Measurements from ENCODE around the gene ADRM1.
A peak's percentile ranks its signal among the peaks of the same experiment; 100 is the strongest.

ADRM1 gene

DNA sequence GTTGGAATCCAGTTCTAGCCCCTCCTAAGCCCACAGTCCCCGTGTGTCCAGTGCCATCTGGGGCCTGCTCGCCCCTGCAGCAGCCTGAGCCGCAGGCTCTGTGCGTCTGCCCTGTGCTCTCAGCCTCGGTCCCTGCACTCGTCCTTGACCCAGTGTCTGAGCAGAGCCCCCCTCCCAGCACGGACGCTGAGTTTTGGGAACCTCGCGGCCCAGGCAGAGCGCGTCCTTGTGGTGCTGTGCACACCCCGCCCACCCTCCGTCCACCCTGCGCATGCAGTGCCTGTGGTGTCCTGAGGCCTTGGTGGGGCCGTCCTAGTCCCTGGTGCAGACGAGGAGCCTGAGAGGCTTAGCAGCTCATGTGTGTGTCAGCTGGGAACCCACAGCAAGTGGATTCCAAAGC is 32.9 kb upstream of the ADRM1 start:
- no peak overlapping the region for H3K27ac Mint-ChIP-seq
- peaks cover 9% of the 10 kb centered on the region for H3K4me1 Mint-ChIP-seq (ENCODE audit: low read depth)
- H3K36me3 Mint-ChIP-seq (ENCODE audit: low read depth), result peaks cover 95% of the 10 kb centered on the region
- no peaks in the 10 kb centered on the region for H3K27me3 Mint-ChIP-seq
- intact Hi-C loops (cut with micrococcal nuclease), result no loop called here
- no peaks in the 10 kb centered on the region for H3K9me3 Mint-ChIP-seq
- H3K4me3 Mint-ChIP-seq, result no peak overlapping the region

DNA sequence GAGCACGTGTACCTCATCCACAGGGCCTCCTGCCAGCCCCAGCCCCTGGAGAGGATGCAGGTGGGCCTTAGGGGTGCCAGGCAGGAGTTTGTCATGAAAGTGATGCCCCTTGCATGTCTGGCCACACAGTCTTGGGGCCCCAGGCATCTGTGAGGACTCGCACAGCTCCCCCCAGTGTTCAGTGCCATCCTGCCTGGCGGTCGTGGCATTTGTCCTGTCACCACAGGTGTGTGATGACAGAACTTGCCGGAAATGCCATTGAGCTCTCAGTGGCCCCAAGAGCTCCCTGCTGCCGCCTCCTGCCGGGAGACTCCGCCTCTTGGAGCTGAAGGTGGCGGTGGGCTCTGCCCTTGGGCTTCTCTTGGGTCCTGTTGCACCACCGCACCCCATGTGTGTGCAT is 30.6 kb upstream of the ADRM1 start:
- no peak overlapping the region for H3K27ac Mint-ChIP-seq
- H3K9me3 Mint-ChIP-seq, result no peaks in the 10 kb centered on the region
- H3K4me1 Mint-ChIP-seq (ENCODE audit: low read depth), result peaks cover 9% of the 10 kb centered on the region
- intact Hi-C loops (cut with micrococcal nuclease), result no loop called here
- H3K4me3 Mint-ChIP-seq, result no peak overlapping the region
- no peaks in the 10 kb centered on the region for H3K27me3 Mint-ChIP-seq
- peaks cover 95% of the 10 kb centered on the region for H3K36me3 Mint-ChIP-seq (ENCODE audit: low read depth)

DNA sequence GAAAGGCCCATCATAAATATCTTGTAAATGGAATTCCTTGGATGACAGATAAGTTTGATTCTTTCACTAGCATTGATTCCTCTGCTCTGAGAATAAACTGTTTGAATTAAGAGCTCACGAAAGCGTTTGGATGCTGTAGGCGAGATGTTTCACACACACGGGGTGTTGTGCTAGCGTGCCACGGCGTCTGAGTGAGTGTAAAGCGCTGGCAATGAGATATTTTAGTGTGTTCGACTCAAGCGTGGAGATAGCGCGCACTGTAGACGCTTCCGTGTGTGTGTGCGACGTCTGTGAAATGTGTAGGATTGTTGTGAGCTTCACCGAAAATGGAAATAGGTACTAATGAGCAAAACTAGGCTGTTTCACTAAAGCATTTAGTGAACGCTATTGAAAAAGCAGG is 29.4 kb upstream of the ADRM1 start:
- H3K9me3 Mint-ChIP-seq, result no peaks in the 10 kb centered on the region
- H3K4me1 Mint-ChIP-seq (ENCODE audit: low read depth), result peaks cover 9% of the 10 kb centered on the region
- peaks cover 100% of the 10 kb centered on the region for H3K36me3 Mint-ChIP-seq (ENCODE audit: low read depth)
- intact Hi-C loops (cut with micrococcal nuclease), result no loop called here
- H3K27me3 Mint-ChIP-seq, result no peaks in the 10 kb centered on the region
- H3K4me3 Mint-ChIP-seq, result no peak overlapping the region
- H3K27ac Mint-ChIP-seq, result no peak overlapping the region

DNA sequence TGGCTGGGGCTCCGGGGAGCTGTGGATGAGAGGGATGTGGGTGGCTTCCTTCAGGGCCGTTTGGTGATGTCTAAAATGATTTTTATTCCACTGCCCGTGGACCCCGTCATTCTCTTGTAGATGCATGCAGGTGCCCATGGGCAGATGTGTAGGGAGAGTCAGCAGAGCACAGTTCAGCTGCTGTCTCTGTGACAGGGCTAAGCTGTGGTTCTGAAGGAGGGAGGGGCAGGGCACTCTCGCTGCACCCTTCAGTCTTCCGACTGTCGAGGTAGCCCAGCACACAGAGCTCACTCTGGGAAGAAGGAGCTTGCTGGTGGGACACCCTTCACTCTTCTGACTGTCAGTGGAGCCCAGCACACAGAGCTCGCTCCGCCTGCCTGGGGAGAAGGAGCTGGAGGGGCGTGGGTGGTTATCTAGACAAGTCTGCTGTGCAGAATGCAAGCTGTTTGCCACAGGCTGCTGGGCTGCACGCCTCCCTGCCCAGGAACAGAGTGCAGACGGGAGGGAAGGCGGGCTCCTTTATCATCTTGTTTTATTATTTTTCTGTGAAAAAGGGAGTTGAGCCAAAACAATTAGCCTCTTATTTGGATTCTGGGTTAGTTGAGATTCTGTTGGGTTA is 28.4 kb upstream of the ADRM1 start:
- Mint-ChIP-seq H3K27ac (peak overlapping the region; percentile 13), H3K27me3 (no peaks in the 10 kb centered on the region), H3K36me3 (ENCODE audit: low read depth) (peaks cover 100% of the 10 kb centered on the region), H3K9me3 (no peaks in the 10 kb centered on the region), H3K4me3 (no peak overlapping the region), H3K4me1 (ENCODE audit: low read depth) (peaks cover 9% of the 10 kb centered on the region)
- intact Hi-C loops (cut with micrococcal nuclease), result no loop called here

DNA sequence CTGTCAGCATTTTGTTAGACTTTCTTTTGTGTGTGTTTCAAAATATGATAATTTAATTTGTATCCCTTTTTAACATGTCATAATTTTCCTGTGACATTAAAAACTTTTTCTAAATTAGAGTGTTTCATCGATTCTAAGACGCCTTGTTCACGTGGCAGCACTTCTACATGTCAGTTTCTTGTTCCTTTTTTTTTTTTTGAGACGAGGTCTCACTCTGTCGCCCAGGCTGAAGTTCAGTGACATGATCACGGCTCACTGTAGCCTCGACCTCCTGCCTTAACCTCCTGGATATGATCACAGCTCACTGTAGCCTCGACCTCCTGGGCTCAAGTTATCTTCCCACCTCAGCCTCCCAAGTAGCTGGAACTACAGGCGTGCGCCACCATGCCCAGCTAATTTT is 27.6 kb upstream of the ADRM1 start:
- H3K9me3 Mint-ChIP-seq, result no peaks in the 10 kb centered on the region
- peaks cover 9% of the 10 kb centered on the region for H3K4me1 Mint-ChIP-seq (ENCODE audit: low read depth)
- H3K27me3 Mint-ChIP-seq, result no peaks in the 10 kb centered on the region
- no peak overlapping the region for H3K27ac Mint-ChIP-seq
- H3K4me3 Mint-ChIP-seq, result no peak overlapping the region
- intact Hi-C loops (cut with micrococcal nuclease), result no loop called here
- H3K36me3 Mint-ChIP-seq (ENCODE audit: low read depth), result peaks cover 100% of the 10 kb centered on the region

DNA sequence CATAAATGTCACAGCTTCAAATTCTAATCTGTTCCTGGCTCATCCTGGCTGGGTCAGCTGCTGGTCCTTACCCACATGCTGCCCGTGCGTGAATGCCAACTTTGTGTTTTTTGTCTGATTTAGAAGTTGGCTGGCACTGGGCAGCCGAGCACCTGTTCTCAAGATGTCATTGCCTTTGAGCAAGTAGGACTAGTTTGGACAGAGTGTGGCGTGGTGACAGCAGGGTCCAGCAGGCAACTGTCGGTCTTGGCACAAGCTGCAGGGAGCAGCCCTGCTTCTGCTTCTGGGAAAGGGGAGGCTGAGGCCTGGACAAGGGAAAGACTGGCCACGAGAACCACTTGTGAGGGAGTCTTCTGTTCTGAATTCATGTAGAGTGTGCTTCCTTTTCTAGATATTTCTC is 26.4 kb upstream of the ADRM1 start:
- peaks cover 100% of the 10 kb centered on the region for H3K36me3 Mint-ChIP-seq (ENCODE audit: low read depth)
- H3K4me3 Mint-ChIP-seq, result no peak overlapping the region
- H3K4me1 Mint-ChIP-seq (ENCODE audit: low read depth), result peaks cover 9% of the 10 kb centered on the region
- H3K27me3 Mint-ChIP-seq, result no peaks in the 10 kb centered on the region
- intact Hi-C loops (cut with micrococcal nuclease), result no loop called here
- H3K27ac Mint-ChIP-seq, result no peak overlapping the region
- H3K9me3 Mint-ChIP-seq, result no peaks in the 10 kb centered on the region

DNA sequence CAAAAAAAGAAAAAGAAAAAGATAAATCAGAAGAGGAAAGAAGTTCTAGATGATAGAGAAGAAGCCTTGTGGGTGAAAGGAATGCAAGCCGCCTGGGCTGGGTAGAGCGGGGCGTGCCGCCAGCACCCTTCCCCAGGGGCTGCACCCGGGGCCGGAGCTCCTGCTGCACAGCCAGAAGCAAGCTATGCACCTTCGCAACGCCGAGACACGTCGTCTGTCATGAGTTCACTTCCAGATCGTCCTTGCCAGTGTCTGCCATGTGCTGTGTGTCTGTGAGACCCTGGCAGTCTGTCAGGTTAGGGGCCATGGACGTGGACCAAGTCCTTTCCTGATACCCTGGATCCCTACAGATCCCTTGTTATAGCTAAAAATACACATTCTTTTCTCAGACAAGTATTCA is 25.5 kb upstream of the ADRM1 start:
- Mint-ChIP-seq H3K27me3 (no peaks in the 10 kb centered on the region), H3K4me3 (no peak overlapping the region), H3K4me1 (ENCODE audit: low read depth) (peaks cover 8% of the 10 kb centered on the region), H3K27ac (no peak overlapping the region), H3K9me3 (no peaks in the 10 kb centered on the region), H3K36me3 (ENCODE audit: low read depth) (peaks cover 100% of the 10 kb centered on the region)
- intact Hi-C loops (cut with micrococcal nuclease), result no loop called here

DNA sequence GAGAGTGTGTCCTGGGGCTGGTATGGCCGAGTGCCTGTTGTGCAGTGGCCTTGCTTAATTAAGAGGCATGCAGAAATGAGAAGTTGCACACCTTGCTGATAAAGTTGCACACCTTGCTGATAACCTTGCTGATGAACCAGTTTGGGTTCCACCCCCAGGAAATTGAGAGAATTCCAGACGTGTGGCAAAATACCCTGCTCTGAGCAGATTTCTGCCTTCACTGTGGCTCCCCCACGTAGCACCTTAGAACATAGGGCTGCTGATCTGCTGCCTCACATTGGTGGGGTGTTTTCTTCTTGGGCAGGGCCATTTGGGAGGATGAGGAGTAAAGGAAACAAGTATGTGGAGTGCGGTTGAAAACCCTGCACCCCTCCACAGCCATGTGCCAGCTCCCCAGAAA is 22.5 kb upstream of the ADRM1 start:
- H3K9me3 Mint-ChIP-seq, result no peaks in the 10 kb centered on the region
- H3K4me1 Mint-ChIP-seq (ENCODE audit: low read depth), result no peaks in the 10 kb centered on the region
- H3K4me3 Mint-ChIP-seq, result no peak overlapping the region
- intact Hi-C loops (cut with micrococcal nuclease), result no loop called here
- H3K27me3 Mint-ChIP-seq, result no peaks in the 10 kb centered on the region
- H3K27ac Mint-ChIP-seq, result no peak overlapping the region
- peaks cover 100% of the 10 kb centered on the region for H3K36me3 Mint-ChIP-seq (ENCODE audit: low read depth)

DNA sequence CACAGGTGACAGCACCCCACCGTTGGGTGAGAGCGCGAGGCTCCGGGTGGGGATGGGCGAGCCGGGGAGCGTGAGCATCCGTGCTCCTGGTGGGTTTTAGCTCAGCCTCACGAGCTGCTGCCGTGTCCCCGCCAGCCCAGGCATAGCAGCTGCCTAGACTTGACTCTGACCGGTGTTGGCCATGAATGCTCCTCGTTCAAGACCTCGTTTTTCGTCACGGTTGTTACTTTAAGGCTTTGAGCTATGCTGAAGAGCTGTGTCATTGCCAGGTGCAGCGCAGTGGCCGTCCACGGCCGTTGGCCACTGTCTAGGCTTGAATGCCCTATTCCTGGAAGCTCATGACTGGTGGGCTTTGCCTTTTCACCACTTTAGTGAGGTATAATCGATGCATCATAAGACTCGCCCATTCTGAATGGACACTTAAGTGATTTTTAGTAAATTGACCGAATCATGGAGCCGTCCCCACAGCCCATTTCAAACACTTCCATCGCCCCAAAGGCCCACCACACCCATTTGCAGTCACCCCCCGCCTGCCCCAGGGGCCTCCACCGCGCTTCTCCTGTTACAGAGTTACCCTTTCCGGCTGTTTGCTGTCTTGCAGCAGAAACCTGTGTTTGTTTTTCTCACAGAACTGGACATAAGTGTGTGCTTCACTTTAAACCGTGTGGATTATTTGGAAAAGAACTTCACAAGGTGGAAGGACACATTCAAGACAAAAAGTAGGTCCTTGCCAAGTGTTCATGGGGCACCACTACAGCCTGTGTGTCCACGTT is 21.4 kb upstream of the ADRM1 start:
- Mint-ChIP-seq H3K36me3 (ENCODE audit: low read depth) (peaks cover 100% of the 10 kb centered on the region), H3K27me3 (no peaks in the 10 kb centered on the region), H3K27ac (no peak overlapping the region), H3K9me3 (no peaks in the 10 kb centered on the region), H3K4me3 (no peak overlapping the region), H3K4me1 (ENCODE audit: low read depth) (no peaks in the 10 kb centered on the region)
- intact Hi-C loops (cut with micrococcal nuclease), result no loop called here

DNA sequence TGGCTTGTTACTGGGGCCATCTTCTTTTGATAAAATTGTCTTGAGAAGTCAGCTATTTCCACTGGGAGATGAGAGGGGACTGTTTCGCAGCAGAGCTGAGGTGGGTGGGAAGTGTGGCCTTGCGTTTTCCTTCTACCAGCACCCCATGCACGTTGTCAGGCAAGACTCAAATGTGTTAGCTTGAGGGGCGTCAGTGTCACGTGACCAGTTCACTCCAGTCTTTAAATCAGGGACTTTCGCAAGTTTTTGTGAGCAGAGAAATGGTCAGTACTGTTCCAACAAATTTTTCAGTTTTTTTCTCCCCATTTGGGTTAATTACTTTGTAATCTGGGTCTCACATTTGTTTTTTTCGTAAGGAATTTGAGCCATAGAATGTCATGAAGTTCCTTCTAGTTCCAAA is 20.7 kb upstream of the ADRM1 start:
- H3K4me3 Mint-ChIP-seq, result no peak overlapping the region
- H3K9me3 Mint-ChIP-seq, result no peaks in the 10 kb centered on the region
- no peaks in the 10 kb centered on the region for H3K27me3 Mint-ChIP-seq
- H3K36me3 Mint-ChIP-seq (ENCODE audit: low read depth), result peaks cover 100% of the 10 kb centered on the region
- H3K27ac Mint-ChIP-seq, result no peak overlapping the region
- H3K4me1 Mint-ChIP-seq (ENCODE audit: low read depth), result no peaks in the 10 kb centered on the region
- intact Hi-C loops (cut with micrococcal nuclease), result no loop called here

DNA sequence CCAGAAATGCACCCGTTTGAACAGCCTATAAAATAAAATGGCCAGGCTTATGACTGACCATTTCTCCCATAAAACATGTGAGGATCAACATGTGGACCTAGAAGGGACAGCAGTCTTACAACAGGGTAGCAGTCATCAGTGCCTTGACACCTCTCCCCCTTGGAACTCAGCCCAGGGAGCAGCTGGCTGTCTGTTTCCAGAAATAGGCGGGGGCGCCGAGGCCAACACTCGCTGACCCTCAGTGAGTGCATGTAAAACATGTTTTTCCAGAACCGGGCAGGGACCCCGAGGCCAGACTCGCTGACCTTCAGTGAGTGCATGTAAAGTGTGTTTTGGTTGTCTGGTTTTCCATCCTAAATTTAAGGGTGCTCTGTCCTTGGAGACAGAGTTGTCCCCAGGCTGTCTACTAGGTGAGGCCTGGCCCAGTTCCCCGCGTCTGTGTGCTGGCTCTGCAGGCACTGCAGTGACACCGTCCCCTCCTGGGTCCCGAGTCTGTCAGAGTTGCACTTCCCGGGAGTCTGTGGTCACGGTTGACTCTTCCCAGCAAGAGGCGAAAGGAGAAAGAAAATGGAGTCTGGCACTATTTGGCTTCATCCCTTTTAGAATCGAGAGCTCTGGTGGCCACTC is 19.8 kb upstream of the ADRM1 start:
- H3K36me3 Mint-ChIP-seq (ENCODE audit: low read depth), result peaks cover 100% of the 10 kb centered on the region
- no peaks in the 10 kb centered on the region for H3K4me1 Mint-ChIP-seq (ENCODE audit: low read depth)
- intact Hi-C loops (cut with micrococcal nuclease), result no loop called here

DNA sequence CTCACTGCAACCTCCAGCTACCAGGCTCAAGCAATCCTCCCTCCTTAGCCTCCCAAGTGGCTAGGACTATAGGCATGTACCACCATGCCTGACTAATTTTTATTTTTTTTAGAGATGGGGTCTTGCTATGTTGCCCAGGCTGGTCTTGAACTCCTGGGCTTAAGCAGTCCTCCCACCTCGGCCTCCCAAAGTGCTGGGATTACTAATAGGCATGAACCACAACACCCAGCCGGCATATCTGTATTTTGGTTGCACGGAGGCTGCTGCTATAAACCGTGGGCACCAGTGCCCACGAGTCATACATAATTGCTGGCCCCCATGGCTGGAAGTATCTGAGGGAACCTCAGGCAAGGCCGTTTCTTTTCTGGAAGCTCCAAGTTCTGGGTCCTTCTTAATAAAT is 18.3 kb upstream of the ADRM1 start:
- H3K36me3 Mint-ChIP-seq (ENCODE audit: low read depth), result peaks cover 100% of the 10 kb centered on the region
- H3K27me3 Mint-ChIP-seq, result no peaks in the 10 kb centered on the region
- H3K4me1 Mint-ChIP-seq (ENCODE audit: low read depth), result no peaks in the 10 kb centered on the region

More for the DNA sequence above, 19.8 kb upstream of the ADRM1 start:
- no peak overlapping the region for H3K4me3 Mint-ChIP-seq
- no peaks in the 10 kb centered on the region for H3K27me3 Mint-ChIP-seq
- H3K27ac Mint-ChIP-seq, result no peak overlapping the region
- no peaks in the 10 kb centered on the region for H3K9me3 Mint-ChIP-seq

DNA sequence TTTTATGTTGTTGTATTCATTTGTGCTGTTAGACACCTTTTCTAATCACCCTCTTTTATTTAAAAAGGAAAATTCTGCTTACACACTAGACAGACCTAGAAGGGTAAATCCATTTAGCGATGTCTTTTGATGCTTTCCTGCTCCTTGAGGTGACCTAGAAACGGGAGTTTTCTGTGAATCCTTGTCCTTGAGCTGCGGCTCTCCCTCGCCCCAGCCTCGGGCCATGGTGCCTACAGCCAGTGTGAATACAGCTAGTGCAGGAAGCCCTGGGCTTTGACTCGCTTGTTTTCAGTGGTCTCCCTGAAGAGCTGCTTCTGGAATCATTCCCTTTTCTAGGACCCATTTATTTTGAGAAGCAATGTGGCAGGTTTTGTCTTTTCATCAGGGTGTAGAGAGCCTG is 17.6 kb upstream of the ADRM1 start:
- Mint-ChIP-seq H3K27me3 (no peaks in the 10 kb centered on the region), H3K9me3 (no peaks in the 10 kb centered on the region), H3K4me3 (no peak overlapping the region), H3K4me1 (ENCODE audit: low read depth) (no peaks in the 10 kb centered on the region), H3K36me3 (ENCODE audit: low read depth) (peaks cover 95% of the 10 kb centered on the region), H3K27ac (no peak overlapping the region)
- intact Hi-C loops (cut with micrococcal nuclease), result no loop called here

More for the DNA sequence above, 18.3 kb upstream of the ADRM1 start:
- H3K9me3 Mint-ChIP-seq, result no peaks in the 10 kb centered on the region
- intact Hi-C loops (cut with micrococcal nuclease), result no loop called here
- no peak overlapping the region for H3K27ac Mint-ChIP-seq
- H3K4me3 Mint-ChIP-seq, result no peak overlapping the region

DNA sequence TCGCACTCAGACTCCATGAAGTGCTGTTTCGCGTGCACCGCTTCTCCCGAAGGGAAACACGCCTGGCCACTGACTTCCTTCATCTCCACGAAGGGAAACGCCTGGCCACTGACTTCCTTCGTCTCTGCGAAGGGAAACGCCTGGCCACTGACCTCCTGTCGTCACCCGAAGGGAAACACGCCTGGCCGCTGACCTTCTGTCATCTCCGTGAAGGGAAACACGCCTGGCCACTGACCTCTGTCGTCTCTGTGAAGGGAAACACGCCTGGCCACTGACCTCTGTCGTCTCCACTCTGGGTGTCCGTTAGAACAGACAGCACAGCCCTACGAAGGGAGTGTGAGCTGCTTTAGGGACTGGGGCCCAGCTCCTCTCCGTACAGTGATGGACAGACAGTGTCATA is 17.1 kb upstream of the ADRM1 start:
- Mint-ChIP-seq H3K27ac (no peak overlapping the region), H3K36me3 (ENCODE audit: low read depth) (peaks cover 95% of the 10 kb centered on the region)

More for the DNA sequence above, 17.1 kb upstream of the ADRM1 start:
- Mint-ChIP-seq H3K4me1 (ENCODE audit: low read depth) (no peaks in the 10 kb centered on the region), H3K4me3 (no peak overlapping the region), H3K27me3 (no peaks in the 10 kb centered on the region), H3K9me3 (no peaks in the 10 kb centered on the region)
- intact Hi-C loops (cut with micrococcal nuclease), result no loop called here
